Gastroesophageal sphincter (tissue), 3 donors: ENCODE measurements around the gene CRTAP.

Source experiments
- CTCF ChIP-seq, 4 experiments: fragments of 200-600 bp in 2 of 4; fragments of 450-650 bp in 2 of 4; sonication (generic) in 1 of 4; IDR thresholded peaks; one replicate each; pipeline ENCODE4 v1.5.1; 2017 to 2019; ENCODE audit warnings: antibody characterized with exemption in 4 of 4, mild to moderate bottlenecking in 2 of 4, moderate library complexity in 2 of 4
- EP300 ChIP-seq: sonication (generic); formaldehyde crosslinking; IDR thresholded peaks from one replicate; pipeline ENCODE4 v1.6.1; 2017; ENCODE audit warnings: antibody characterized with exemption, mild to moderate bottlenecking
- POLR2A ChIP-seq, 2 donors: fragments of 450-650 bp; IDR thresholded peaks; one replicate each; pipeline ENCODE4 v1.6.1; 2017; ENCODE audit warnings: antibody characterized with exemption in 2 of 2, mild to moderate bottlenecking in 2 of 2, moderate library complexity in 1 of 2

- TF ChIP-seq EP300 (no peak), POLR2A (IDR thresholded peaks at IDR 0.05) (no peak), CTCF (IDR thresholded peaks at IDR 0.05) (no peak)
Observed at GRCh38 chr3:33145221-33145900, 31.5 kb downstream of the CRTAP start.
